ENCODE data around the gene KCNC1.

GRCh38 chr11:17744151-17744940 lies 9.8 kb downstream of the KCNC1 start:
- TF ChIP-seq POLR2A (IDR thresholded peaks at IDR 0.05; ENCODE audit: low read depth, low read length) (no peak), POLR2AphosphoS5 (IDR thresholded peaks at IDR 0.05; ENCODE audit: low read depth, low read length) (no peak), TAF1 (IDR thresholded peaks at IDR 0.05; ENCODE audit: low read depth, low read length) (no peak)
